ENCODE results near the gene GLCCI1. TPM values are rescaled to one million over a fixed set of nuclear protein-coding genes. Genes with fewer than 3 reads are reported as not detected.

Gene GLCCI1
- total and polyA plus RNA-seq, 10 of the 15 experiments (the other 5 are each of a cell fraction or from before 2014, with no cell fraction given) = 12.6 to 92.0 (median 27.6) TPM

DNA sequence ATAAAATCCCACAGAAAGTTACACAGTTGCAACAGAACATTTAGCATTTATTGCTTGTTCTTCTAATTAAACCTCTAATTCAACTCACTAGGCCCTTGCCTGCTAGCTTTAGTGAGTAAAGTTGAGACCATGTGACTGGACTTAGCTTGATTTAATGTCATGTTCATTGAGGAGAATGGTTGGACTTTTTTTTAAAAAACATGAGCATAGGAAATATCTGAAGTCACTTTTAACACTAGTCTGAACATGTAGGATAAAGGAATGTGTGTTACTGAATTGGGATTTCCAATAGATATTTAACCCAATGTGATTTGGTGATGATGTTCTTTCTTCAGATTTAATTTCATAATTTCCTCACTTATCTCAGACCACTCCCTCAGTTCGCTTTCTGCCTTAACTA is 24.6 kb upstream of the GLCCI1 start (continued):
- TF ChIP-seq E4F1 (IDR thresholded peaks at IDR 0.05; ENCODE audit: borderline replicate concordance, partially characterized antibody) = no peak
- TF ChIP-seq ZBED1 (IDR thresholded peaks at IDR 0.05; ENCODE audit: borderline replicate concordance) = no peak
- no peak for TF ChIP-seq ZBTB40 (IDR thresholded peaks at IDR 0.05; ENCODE audit: borderline replicate concordance)
